Activated T-helper 1 cell treated with anti-CD3 and anti-CD28 coated beads, Interleukin-12 subunit alpha, Interleukin-12 subunit beta, Interleukin-2, Interleukin-4 antibody, amounts not matched to agents 30 ng/mL and 10 ng/mL and 1 ng/mL, durations not matched to agents 14 hours and 24 hours and 36 hours (primary cell): Measurements from ENCODE around the gene CILP. TPM values are rescaled to one million over a fixed set of nuclear protein-coding genes. Genes with fewer than 3 reads are reported as not detected.

ENCODE experiments used
- DNase-seq: peaks from one replicate; pipeline ENCODE4 v3.0.0; 2021; ENCODE audit warnings: low spot score
- H3K27ac Mint-ChIP-seq: one replicate; pipeline ENCODE4 v1.8.0; 2021; ENCODE audit warnings: mild to moderate bottlenecking, mixed read lengths
- H3K27me3 Mint-ChIP-seq: one replicate; pipeline ENCODE4 v1.8.0; 2022; ENCODE audit warnings: mild to moderate bottlenecking, moderate library complexity, mixed read lengths; ENCODE audit not compliant: insufficient read depth
- H3K36me3 Mint-ChIP-seq: one replicate; pipeline ENCODE4 v1.8.0; 2021; ENCODE audit warnings: low read depth, mixed read lengths
- H3K4me1 Mint-ChIP-seq: one replicate; pipeline ENCODE4 v1.8.0; 2021; ENCODE audit warnings: low read depth, mixed read lengths
- H3K4me3 Mint-ChIP-seq: one replicate; pipeline ENCODE4 v1.8.0; 2021; ENCODE audit warnings: mild to moderate bottlenecking, moderate library complexity, mixed read lengths
- H3K9me3 Mint-ChIP-seq: one replicate; pipeline ENCODE4 v1.8.0; 2021; ENCODE audit warnings: mixed read lengths
- intact Hi-C: fragments of 100-400 bp; cut with micrococcal nuclease; formaldehyde crosslinking; loops from one replicate; pipeline ENCODE4 v1.15.1; 2024
- total RNA-seq: library from RNA; stranded (reverse); gene quantifications from 2 replicates; pipeline ENCODE4 v1.2.3, GENCODE V29; 2022

CILP gene
- not detected in 2 replicates for total RNA-seq

- DNase-seq: no peak
- Mint-ChIP-seq H3K4me1 (no peaks in the 10 kb centered on the region), H3K36me3 (no peaks in the 10 kb centered on the region)
These were observed at the start of gene CILP for GRCh38 chr15:65210770-65211481. TSS of gene CILP (minus strand) at chr15:65211473. CDS start at chr15:65209755, 1,718 bp downstream.

GRCh38 chr15:65260968-65261367 is 49.7 kb upstream of the CILP start:
- intact Hi-C loops: no loop called here
- no peak overlapping the region for H3K27ac Mint-ChIP-seq
- DNase-seq: no peak
- H3K4me1 Mint-ChIP-seq: no peaks in the 10 kb centered on the region
- no peak overlapping the region for H3K4me3 Mint-ChIP-seq
- no peaks in the 10 kb centered on the region for H3K9me3 Mint-ChIP-seq
- peaks cover 14% of the 10 kb centered on the region for H3K36me3 Mint-ChIP-seq
- no peaks in the 10 kb centered on the region for H3K27me3 Mint-ChIP-seq

More at GRCh38 chr15:65210770-65211481, at the start of gene CILP:
- intact Hi-C loops: no loop called here
- Mint-ChIP-seq H3K27ac (no peak within 1 kb of the TSS), H3K9me3 (no peaks in the 10 kb centered on the region), H3K4me3 (no peak within 1 kb of the TSS), H3K27me3 (peaks cover 6% of the 10 kb centered on the region)

GRCh38 chr15:65259367-65259797 is 48.1 kb upstream of the CILP start:
- H3K4me1 Mint-ChIP-seq: no peaks in the 10 kb centered on the region
- no peaks in the 10 kb centered on the region for H3K9me3 Mint-ChIP-seq
- no peak for DNase-seq
- intact Hi-C loops: no loop called here
- H3K27ac Mint-ChIP-seq: no peak overlapping the region
- H3K4me3 Mint-ChIP-seq: no peak overlapping the region
- H3K36me3 Mint-ChIP-seq: peaks cover 14% of the 10 kb centered on the region
- H3K27me3 Mint-ChIP-seq: no peaks in the 10 kb centered on the region

GRCh38 chr15:65258375-65259262 is 47.3 kb upstream of the CILP start:
- intact Hi-C loops: no loop called here
- H3K4me3 Mint-ChIP-seq: no peak overlapping the region
- peaks cover 16% of the 10 kb centered on the region for H3K36me3 Mint-ChIP-seq

GRCh38 chr15:65255486-65256140 is 44.3 kb upstream of the CILP start:
- intact Hi-C loops: no loop called here
- H3K4me1 Mint-ChIP-seq: peaks cover 1% of the 10 kb centered on the region
- no peak for DNase-seq

More at GRCh38 chr15:65258375-65259262, 47.3 kb upstream of the CILP start:
- Mint-ChIP-seq H3K27ac (no peak overlapping the region), H3K9me3 (no peaks in the 10 kb centered on the region), H3K27me3 (no peaks in the 10 kb centered on the region), H3K4me1 (no peaks in the 10 kb centered on the region)
- DNase-seq: no peak

GRCh38 chr15:65254758-65255157 is 43.5 kb upstream of the CILP start:
- no peaks in the 10 kb centered on the region for H3K27me3 Mint-ChIP-seq
- peaks cover 9% of the 10 kb centered on the region for H3K36me3 Mint-ChIP-seq
- no peaks in the 10 kb centered on the region for H3K9me3 Mint-ChIP-seq
- H3K27ac Mint-ChIP-seq: no peak overlapping the region
- no peak overlapping the region for H3K4me3 Mint-ChIP-seq
- intact Hi-C loops: no loop called here
- peaks cover 10% of the 10 kb centered on the region for H3K4me1 Mint-ChIP-seq
- DNase-seq: no peak

More at GRCh38 chr15:65255486-65256140, 44.3 kb upstream of the CILP start:
- H3K9me3 Mint-ChIP-seq: no peaks in the 10 kb centered on the region
- H3K4me3 Mint-ChIP-seq: no peak overlapping the region
- H3K36me3 Mint-ChIP-seq: peaks cover 10% of the 10 kb centered on the region
- no peaks in the 10 kb centered on the region for H3K27me3 Mint-ChIP-seq
- H3K27ac Mint-ChIP-seq: no peak overlapping the region

- H3K27me3 Mint-ChIP-seq: no peaks in the 10 kb centered on the region
- peaks cover 14% of the 10 kb centered on the region for H3K4me1 Mint-ChIP-seq
- no peak overlapping the region for H3K4me3 Mint-ChIP-seq
- H3K36me3 Mint-ChIP-seq: peaks cover 9% of the 10 kb centered on the region
- intact Hi-C loops: no loop called here
- no peak overlapping the region for H3K27ac Mint-ChIP-seq
- H3K9me3 Mint-ChIP-seq: no peaks in the 10 kb centered on the region
- DNase-seq: no peak
These were observed 43.1 kb upstream of the CILP start for GRCh38 chr15:65254356-65254755.

- Mint-ChIP-seq H3K9me3 (no peaks in the 10 kb centered on the region), H3K4me1 (peaks cover 17% of the 10 kb centered on the region), H3K27me3 (no peaks in the 10 kb centered on the region), H3K27ac (peak overlapping the region; percentile 68), H3K36me3 (peaks cover 4% of the 10 kb centered on the region), H3K4me3 (no peak overlapping the region)
- intact Hi-C loops: loop anchor here (1.0 to 5.0 kb wide), 4 partner anchors 38 to 116 kb away; partner anchors contain the start of genes CLPX, PARP16, PDCD7 and RNU5A-1
- peak; percentile 34 for DNase-seq
These were observed 38.4 kb upstream of the CILP start for GRCh38 chr15:65249641-65250040.

- Mint-ChIP-seq H3K36me3 (peaks cover 2% of the 10 kb centered on the region), H3K27ac (peak overlapping the region; percentile 68), H3K9me3 (no peaks in the 10 kb centered on the region), H3K4me1 (peaks cover 17% of the 10 kb centered on the region), H3K4me3 (no peak overlapping the region), H3K27me3 (no peaks in the 10 kb centered on the region)
- DNase-seq: no peak
- intact Hi-C loops: loop anchor here (1.0 to 5.0 kb wide), 4 partner anchors 39 to 115 kb away; partner anchors contain the start of genes CLPX, PARP16, PDCD7 and RNU5A-1
These were observed 37.4 kb upstream of the CILP start for GRCh38 chr15:65248511-65249255.

GRCh38 chr15:65246939-65247338 is 35.7 kb upstream of the CILP start:
- Mint-ChIP-seq H3K4me3 (no peak overlapping the region), H3K36me3 (peaks cover 2% of the 10 kb centered on the region), H3K4me1 (peaks cover 17% of the 10 kb centered on the region), H3K27ac (peak overlapping the region; percentile 5), H3K27me3 (no peaks in the 10 kb centered on the region), H3K9me3 (no peaks in the 10 kb centered on the region)
- no peak for DNase-seq
- intact Hi-C loops: loop anchor here (5.0 kb wide), 1 partner anchor 40 kb away; the partner anchor contains the start of gene PARP16

GRCh38 chr15:65246026-65246714 is 34.9 kb upstream of the CILP start:
- H3K27ac Mint-ChIP-seq: no peak overlapping the region
- H3K27me3 Mint-ChIP-seq: no peaks in the 10 kb centered on the region
- peaks cover 2% of the 10 kb centered on the region for H3K36me3 Mint-ChIP-seq
- DNase-seq: no peak
- peaks cover 17% of the 10 kb centered on the region for H3K4me1 Mint-ChIP-seq
- intact Hi-C loops: loop anchor here (5.0 kb wide), 1 partner anchor 41 kb away; the partner anchor contains the start of gene PARP16
- no peak overlapping the region for H3K4me3 Mint-ChIP-seq
- no peaks in the 10 kb centered on the region for H3K9me3 Mint-ChIP-seq
